HEK293 (cell line): ENCODE measurements around the gene SNX8.
A peak's percentile ranks its signal among the peaks of the same experiment; 100 is the strongest.

Experiments
- CTCF ChIA-PET: fragments of 350-600 bp; formaldehyde crosslinking; extraction: SDS; loops from one replicate; lab custom pipeline; 2021; ENCODE audit warnings: antibody characterized with exemption; lab: Yijun Ruan, JAX
- POLR2A ChIA-PET: fragments of 300-600 bp; formaldehyde crosslinking; extraction: SDS; loops from one replicate; lab custom pipeline; 2020; ENCODE audit warnings: antibody characterized with exemption, inconsistent platforms; lab: Yijun Ruan, JAX
- H3K27ac ChIP-seq: fragments of 200-500 bp; sonication (Bioruptor generic); 2 replicates; pipeline ENCODE4 v1.5.1; 2014; ENCODE audit warnings: low read depth, low read length, control low read depth, inconsistent platforms; ENCODE audit errors: extremely low read depth
- H3K36me3 ChIP-seq, 2 experiments: fragments of 200-500 bp in 1 of 2; sonication (Bioruptor generic) in 1 of 2; 1 replicate in 1 of 2; 2 replicates in 1 of 2; pipeline ENCODE4 v1.5.1; 2014 to 2017; ENCODE audit warnings: inconsistent platforms in 2 of 2, low read length in 2 of 2; ENCODE audit not compliant: control insufficient read depth in 2 of 2, insufficient read depth in 1 of 2
- H3K4me1 ChIP-seq: fragments of 200-500 bp; sonication (Bioruptor generic); 2 replicates; pipeline ENCODE4 v1.5.1; 2014; ENCODE audit warnings: mild to moderate bottlenecking, low read length, inconsistent platforms; ENCODE audit not compliant: control insufficient read depth, insufficient read depth
- H3K4me3 ChIP-seq: 2 replicates; pipeline ENCODE4 v1.5.1; 2011; ENCODE audit warnings: low read depth, mild to moderate bottlenecking, control low read depth, low read length, moderate library complexity
- H3K9me3 ChIP-seq: fragments of 200-500 bp; sonication (Bioruptor generic); 2 replicates; pipeline ENCODE4 v1.5.1; 2014; ENCODE audit warnings: low read depth, low read length, inconsistent platforms; ENCODE audit not compliant: control insufficient read depth, insufficient read depth
- GLIS1 ChIP-seq: fragments of 450-650 bp; formaldehyde crosslinking; IDR thresholded peaks from 2 replicates; pipeline ENCODE4 v1.5.1; 2016; ENCODE audit warnings: missing biosample characterization, missing genetic modification characterization
- GLIS2 ChIP-seq: fragments of 450-650 bp; formaldehyde crosslinking; IDR thresholded peaks from 2 replicates; pipeline ENCODE4 v1.5.1; 2016; ENCODE audit warnings: missing biosample characterization, missing genetic modification characterization
- IKZF3 ChIP-seq: fragments of 450-650 bp; IDR thresholded peaks from 2 replicates; pipeline ENCODE4 v1.5.0; 2018; ENCODE audit warnings: missing biosample characterization, mild to moderate bottlenecking, missing genetic modification characterization, moderate library complexity
- ZBTB11 ChIP-seq: fragments of 450-650 bp; formaldehyde crosslinking; conservative IDR thresholded peaks from 2 replicates; pipeline ENCODE4 v1.5.1; 2016; ENCODE audit warnings: low read depth, missing biosample characterization, missing genetic modification characterization
- ZNF341 ChIP-seq: fragments of 450-650 bp; formaldehyde crosslinking; IDR thresholded peaks from 2 replicates; pipeline ENCODE4; 2016; ENCODE audit warnings: low read depth, missing biosample characterization, missing genetic modification characterization
- ZNF518A ChIP-seq: fragments of 450-650 bp; formaldehyde crosslinking; conservative IDR thresholded peaks from 2 replicates; pipeline ENCODE4 v1.5.1; 2016; ENCODE audit warnings: low read depth, missing biosample characterization, missing genetic modification characterization
- ZNF596 ChIP-seq: fragments of 450-650 bp; IDR thresholded peaks from 2 replicates; pipeline ENCODE4 v1.5.0; 2018; ENCODE audit warnings: missing biosample characterization, mild to moderate bottlenecking, missing genetic modification characterization, moderate library complexity
- ZNF692 ChIP-seq: fragments of 450-650 bp; formaldehyde crosslinking; IDR thresholded peaks from 2 replicates; pipeline ENCODE4 v1.5.1; 2016; ENCODE audit warnings: missing biosample characterization, missing genetic modification characterization
- ZNF704 ChIP-seq: fragments of 450-650 bp; formaldehyde crosslinking; IDR thresholded peaks from 2 replicates; pipeline ENCODE4 v1.5.1; 2016; ENCODE audit warnings: missing biosample characterization, missing genetic modification characterization

Gene SNX8

GRCh38 chr7:2357571-2357970 lies 43.3 kb upstream of the SNX8 start (continued):
- no peak for TF ChIP-seq ZNF518A (tag by site-specific recombination)
- TF ChIP-seq ZNF704 (tag by site-specific recombination), result no peak

- Histone ChIP-seq H3K4me3 (no peak overlapping the region; the same call in 1 of the 2 replicates), H3K36me3 (peaks cover 17 to 52% of the 10 kb centered on the region in 2 experiments)
- TF ChIP-seq ZNF692 (0 out of 2 replicates have a peak, but pooled peaks have one; percentile 17), IKZF3 (no peak)
- TF ChIP-seq, all 188 proteins: peak for 1
- POLR2A ChIA-PET, result interaction anchor here (0.6 kb wide), 1 partner anchor 25 kb away, joined by 3 read pairs; no protein-coding TSS in a partner anchor
- Histone ChIP-seq H3K9me3 (no peaks in the 10 kb centered on the region), H3K27ac (no peak overlapping the region), H3K4me1 (peaks cover 19% of the 10 kb centered on the region)
- CTCF ChIA-PET, result interaction anchor here (0.6 to 0.7 kb wide), 2 partner anchors 111 to 778 kb away, joined by 3 read pairs; no protein-coding TSS in a partner anchor
Measured at GRCh38 chr7:2357165-2357564, 42.9 kb upstream of the SNX8 start.

GRCh38 chr7:2355705-2356008 lies 41.4 kb upstream of the SNX8 start:
- H3K36me3 ChIP-seq, result peaks cover 6 to 43% of the 10 kb centered on the region in 2 experiments
- no peak for TF ChIP-seq ZBTB11 (tag by site-specific recombination)
- TF ChIP-seq GLIS2, result peak; percentile 43; the same call in 1 of the 2 replicates
- peak; percentile 68 for TF ChIP-seq GLIS1
- TF ChIP-seq ZNF341 (tag by site-specific recombination), result 0 out of 2 replicates have a peak, but pooled peaks have one; percentile 24
- TF ChIP-seq ZNF596, result no peak
- TF ChIP-seq, all 188 proteins: peak for 3
- Histone ChIP-seq H3K4me1 (peaks cover 19% of the 10 kb centered on the region), H3K9me3 (no peaks in the 10 kb centered on the region), H3K27ac (peak overlapping the region; percentile 98; the same call in 1 of the 2 replicates), H3K4me3 (peak overlapping the region; percentile 90)
- POLR2A ChIA-PET, result interaction anchor here (0.7 to 2.8 kb wide), 4 partner anchors 9 to 114 kb away, joined by 4 to 11 read pairs (median 4); partner anchors contain the start of genes CHST12, MRM2 and NUDT1
- CTCF ChIA-PET, result interaction anchor here (0.6 to 0.7 kb wide), 3 partner anchors 28 to 86 kb away, joined by 3 to 4 read pairs (median 3); no protein-coding TSS in a partner anchor
